DND-41 (cell line): ENCODE measurements around the gene TFG.
A peak's percentile ranks its signal among the peaks of the same experiment; 100 is the strongest.

ENCODE experiments used
- ATAC-seq: fragments of 200-7000 bp; cut with Tn5 transposase; 3 replicates; pipeline ENCODE4 v1.9.1; 2021; ENCODE audit warnings: low read depth; ENCODE audit not compliant: insufficient read depth
- DNase-seq: peaks from one replicate; pipeline ENCODE4 v3.0.0-alpha.2; 2020
- H2AFZ ChIP-seq: 2 replicates; pipeline ENCODE4 v1.6.0; 2012; ENCODE audit warnings: low read depth, low read length
- H3K27ac ChIP-seq: 2 replicates; pipeline ENCODE4 v1.5.1; 2012; ENCODE audit warnings: low read length, inconsistent platforms
- H3K27me3 ChIP-seq: fragments of 200-600 bp; sonication (generic); 2 replicates; pipeline ENCODE4 v1.6.0; 2012; ENCODE audit warnings: low read length, mild to moderate bottlenecking, inconsistent platforms; ENCODE audit not compliant: insufficient read depth, poor library complexity
- H3K36me3 ChIP-seq: 2 replicates; pipeline ENCODE4 v1.5.1; 2012; ENCODE audit warnings: low read length, inconsistent platforms; ENCODE audit not compliant: insufficient read depth
- H3K4me1 ChIP-seq: 2 replicates; pipeline ENCODE4 v1.5.1; 2012; ENCODE audit warnings: mild to moderate bottlenecking, low read length; ENCODE audit not compliant: insufficient read depth
- H3K4me2 ChIP-seq: 2 replicates; pipeline ENCODE4 v1.6.0; 2012; ENCODE audit warnings: mild to moderate bottlenecking, moderate library complexity, low read length, inconsistent platforms; ENCODE audit not compliant: insufficient read depth
- H3K4me3 ChIP-seq, 2 experiments: fragments of 200-600 bp in 1 of 2; shearing (Covaris generic) in 1 of 2; 2 replicates each; pipeline ENCODE4 v1.5.1; 2012 to 2016; ENCODE audit warnings: inconsistent platforms in 2 of 2, low read length in 2 of 2, mild to moderate bottlenecking in 2 of 2, low read depth in 1 of 2, moderate library complexity in 1 of 2
- H3K79me2 ChIP-seq: 2 replicates; pipeline ENCODE4 v1.6.0; 2012; ENCODE audit warnings: low read length, inconsistent platforms; ENCODE audit not compliant: insufficient read depth
- H3K9ac ChIP-seq: 2 replicates; pipeline ENCODE4 v1.6.0; 2012; ENCODE audit warnings: low read depth, mild to moderate bottlenecking, inconsistent platforms, low read length, moderate library complexity
- H3K9me3 ChIP-seq: 2 replicates; pipeline ENCODE4 v1.5.1; 2012; ENCODE audit warnings: low read length, moderate library complexity, mild to moderate bottlenecking, inconsistent platforms; ENCODE audit not compliant: insufficient read depth, severe bottlenecking
- H4K20me1 ChIP-seq: 2 replicates; pipeline ENCODE4 v1.6.0; 2012; ENCODE audit warnings: low read length; ENCODE audit not compliant: insufficient read depth
- CTCF ChIP-seq: IDR thresholded peaks from 2 replicates; pipeline ENCODE4 v1.5.1; 2012; ENCODE audit warnings: borderline replicate concordance, low read length, moderate library complexity, mild to moderate bottlenecking; ENCODE audit not compliant: poor library complexity, severe bottlenecking; ENCODE audit errors: extremely low read depth
- EZH2 ChIP-seq: IDR thresholded peaks from 3 replicates; pipeline ENCODE4 v1.6.1; 2012; ENCODE audit warnings: borderline replicate concordance, low read depth, mild to moderate bottlenecking, moderate library complexity, low read length, inconsistent platforms; ENCODE audit not compliant: severe bottlenecking

The TFG gene

GRCh38 chr3:100706365-100706764 lies 2.9 kb upstream of the TFG start:
- no peak overlapping the region for H3K27ac ChIP-seq
- H4K20me1 ChIP-seq: peaks cover 15% of the 10 kb centered on the region
- TF ChIP-seq EZH2: no peak
- TF ChIP-seq CTCF: no peak
- peaks cover 20% of the 10 kb centered on the region for H3K4me1 ChIP-seq
- no peak for DNase-seq
- H3K4me3 ChIP-seq: no peak overlapping the region
- ATAC-seq: no peak
- peak overlapping the region; percentile 22; the same call in 1 of the 2 replicates for H2AFZ ChIP-seq
- H3K4me2 ChIP-seq: no peak overlapping the region
- H3K36me3 ChIP-seq: peaks cover 7% of the 10 kb centered on the region; the same call in 1 of the 2 replicates
- H3K9ac ChIP-seq: no peak overlapping the region
- no peaks in the 10 kb centered on the region for H3K9me3 ChIP-seq
- peaks cover 21% of the 10 kb centered on the region for H3K79me2 ChIP-seq
- no peaks in the 10 kb centered on the region for H3K27me3 ChIP-seq

- H3K36me3 ChIP-seq: peaks cover 18% of the 10 kb centered on the region
- H2AFZ ChIP-seq: peak overlapping the region; percentile 87
- peak overlapping the region; percentile 55 to 85; a peak in 3 of 4 replicates for H3K4me3 ChIP-seq
- TF ChIP-seq EZH2 (no peak), CTCF (no peak)
- no peaks in the 10 kb centered on the region for H3K9me3 ChIP-seq
- ATAC-seq (no peak), DNase-seq (no peak)
- peak overlapping the region; percentile 82 for H3K27ac ChIP-seq
- no peaks in the 10 kb centered on the region for H3K27me3 ChIP-seq
- H3K9ac ChIP-seq: peak overlapping the region; percentile 98
- H4K20me1 ChIP-seq: peaks cover 36% of the 10 kb centered on the region
- H3K79me2 ChIP-seq: peaks cover 43% of the 10 kb centered on the region
- peak overlapping the region; percentile 65 for H3K4me2 ChIP-seq
- peaks cover 38% of the 10 kb centered on the region for H3K4me1 ChIP-seq
Observed at GRCh38 chr3:100708644-100708988, 678 bp upstream of the TFG start.

GRCh38 chr3:100709842-100710260 lies 557 bp downstream of the TFG start:
- Histone ChIP-seq H2AFZ (peak overlapping the region; percentile 94; the same call in 1 of the 2 replicates), H3K36me3 (peaks cover 29% of the 10 kb centered on the region), H3K27me3 (no peaks in the 10 kb centered on the region), H3K9ac (peak overlapping the region; percentile 98), H3K4me3 (peak overlapping the region; percentile 63 to 85; a peak in 3 of 4 replicates), H4K20me1 (peaks cover 36% of the 10 kb centered on the region), H3K79me2 (peaks cover 55% of the 10 kb centered on the region), H3K27ac (peak overlapping the region; percentile 95), H3K9me3 (no peaks in the 10 kb centered on the region), H3K4me2 (peak overlapping the region; percentile 77), H3K4me1 (peaks cover 38% of the 10 kb centered on the region)
- TF ChIP-seq EZH2 (no peak), CTCF (peak; percentile 54)
- DNase-seq (peak; percentile 76), ATAC-seq (peak; percentile 60)
